Measurements from ENCODE around the gene DCD.
A peak's percentile ranks its signal among the peaks of the same experiment; 100 is the strongest.
"Not testable (repeated sequence)": the region's sequence is repeated elsewhere in the genome, so short reads cannot be mapped to it uniquely, and the experiment has no call there.

The DCD gene

DNA sequence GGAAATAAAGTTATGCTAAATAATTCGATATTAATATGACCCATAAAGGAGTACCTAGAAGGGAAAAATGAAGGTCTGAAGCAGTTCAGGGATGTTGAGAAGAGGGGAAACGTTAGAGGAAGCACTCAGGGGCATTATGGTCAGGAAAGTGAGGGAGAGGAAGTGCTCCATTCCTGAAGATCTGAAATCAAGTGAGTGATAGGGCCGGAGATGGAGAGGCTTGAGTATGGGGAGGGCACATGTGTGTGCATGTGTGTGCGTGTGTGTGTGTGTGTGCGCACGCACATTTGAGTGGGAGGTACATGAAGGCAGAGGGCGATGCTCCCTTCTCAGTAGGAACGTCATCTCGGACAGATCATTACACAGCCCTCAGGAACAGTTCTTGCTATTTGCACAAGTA is 4.9 kb upstream of the DCD start:
- DNase-seq (ENCODE audit: low read depth): no peak

- no peak for DNase-seq (ENCODE audit: low read depth)
These were observed 2.7 kb upstream of the DCD start for GRCh38 chr12:54650889-54651288.

- DNase-seq (ENCODE audit: low read depth): peak; percentile 3
These were observed 2.2 kb upstream of the DCD start for GRCh38 chr12:54650409-54650808.

DNA sequence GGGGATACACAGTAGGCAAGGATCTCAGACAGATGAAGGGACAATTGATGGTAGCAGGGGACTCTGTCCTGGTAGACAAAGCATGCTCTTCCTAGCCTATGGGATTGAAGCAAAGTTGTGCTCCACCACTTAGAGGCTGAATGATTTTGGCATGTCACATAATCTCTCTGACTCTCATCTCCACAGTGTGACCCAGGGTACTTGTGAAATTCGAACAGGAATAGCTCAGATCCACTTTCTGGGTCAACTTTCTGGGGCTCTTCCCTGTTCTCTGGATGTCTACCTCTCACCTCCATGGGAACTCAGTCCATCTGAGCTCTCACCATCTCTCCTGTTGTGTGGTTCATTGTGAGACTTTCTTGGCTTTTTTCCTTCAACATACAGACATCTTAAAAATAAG is 1.7 kb upstream of the DCD start:
- DNase-seq (ENCODE audit: low read depth): no peak

- DNase-seq (ENCODE audit: low read depth): no peak
These were observed 6.6 kb downstream of the DCD start for GRCh38 chr12:54641554-54641953.

- DNase-seq (ENCODE audit: low read depth): no peak
These were observed 7.1 kb downstream of the DCD start for GRCh38 chr12:54641089-54641488.

DNA sequence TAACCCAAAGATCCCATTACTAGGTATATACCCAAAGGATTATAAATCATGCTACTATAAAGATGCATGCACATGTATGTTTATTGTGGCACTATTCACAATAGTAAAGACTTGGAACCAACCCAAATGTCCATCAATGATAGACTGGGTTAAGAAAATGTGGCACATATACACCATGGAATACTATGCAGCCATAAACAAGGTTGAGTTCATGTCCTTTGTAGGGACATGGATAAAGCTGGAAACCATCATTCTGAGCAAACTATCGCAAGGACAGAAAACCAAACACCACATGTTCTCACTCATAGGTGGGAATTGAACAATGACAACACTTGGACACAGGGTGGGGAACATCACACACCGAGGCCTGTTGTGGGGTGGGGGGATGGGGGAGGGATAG is 9.1 kb downstream of the DCD start:
- not testable (repeated sequence) for DNase-seq (ENCODE audit: low read depth)

DNA sequence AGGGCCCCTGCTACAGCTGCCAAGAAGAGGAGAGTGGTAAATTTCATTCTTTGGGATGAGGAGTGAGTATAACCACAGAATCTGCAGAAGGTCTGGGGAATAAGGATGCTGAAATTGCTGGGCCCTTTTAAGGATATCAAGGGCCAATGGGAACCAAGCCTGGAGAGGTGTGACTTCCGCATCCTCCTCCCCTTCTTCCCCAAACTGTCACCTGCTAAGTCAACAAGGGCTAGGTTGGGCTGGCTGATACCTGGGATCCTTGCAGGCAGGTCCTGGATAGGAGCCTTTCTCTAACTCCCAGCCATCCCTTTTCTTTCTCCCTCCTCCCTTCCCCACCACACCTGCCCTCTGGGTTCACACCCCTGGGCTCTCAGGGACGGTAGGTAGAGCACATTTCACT is 13.4 kb downstream of the DCD start, which contains the start of gene LACRT:
LACRT (minus strand) TSS at position 101 of the 400 bp plus-strand sequence; CDS start at position 47, 54 bp downstream.
- DNase-seq (ENCODE audit: low read depth): no peak

DNA sequence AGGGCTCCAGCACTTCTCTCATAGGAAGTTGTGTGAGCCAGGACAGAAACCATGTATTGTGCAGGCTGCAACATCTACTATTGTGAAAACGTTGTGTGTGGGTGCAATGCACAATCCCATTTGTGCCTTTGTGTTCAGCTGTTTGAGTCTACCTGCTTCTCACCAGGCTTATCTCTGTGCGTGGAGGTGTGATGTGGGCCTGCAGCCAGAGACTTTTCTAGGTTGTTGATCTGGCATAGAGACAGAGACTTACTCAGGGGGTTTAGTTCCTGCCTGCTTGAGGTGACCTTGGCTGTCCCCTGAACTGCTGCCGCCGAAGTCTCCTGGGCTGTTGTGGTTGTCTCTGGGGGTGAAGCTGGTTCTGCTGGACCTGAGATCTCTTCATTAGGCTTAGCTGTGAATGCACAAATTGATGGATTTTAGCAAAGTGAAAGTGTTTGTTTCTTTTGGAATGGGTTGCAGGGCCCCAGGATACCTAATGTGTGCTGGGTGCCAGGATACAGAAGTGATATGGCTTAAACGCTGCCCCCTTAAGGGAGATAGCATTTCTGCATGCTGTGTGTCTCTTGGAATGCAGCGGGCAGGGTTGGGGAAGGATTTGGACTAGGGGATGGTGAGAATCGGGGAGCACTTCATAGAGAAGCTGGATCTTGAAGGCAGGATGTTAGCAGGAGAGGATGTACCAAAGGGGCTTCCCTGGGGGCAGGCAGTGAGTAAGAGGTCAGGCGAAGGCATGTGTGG is 16.0 kb downstream of the DCD start:
- no peak for DNase-seq (ENCODE audit: low read depth)

DNA sequence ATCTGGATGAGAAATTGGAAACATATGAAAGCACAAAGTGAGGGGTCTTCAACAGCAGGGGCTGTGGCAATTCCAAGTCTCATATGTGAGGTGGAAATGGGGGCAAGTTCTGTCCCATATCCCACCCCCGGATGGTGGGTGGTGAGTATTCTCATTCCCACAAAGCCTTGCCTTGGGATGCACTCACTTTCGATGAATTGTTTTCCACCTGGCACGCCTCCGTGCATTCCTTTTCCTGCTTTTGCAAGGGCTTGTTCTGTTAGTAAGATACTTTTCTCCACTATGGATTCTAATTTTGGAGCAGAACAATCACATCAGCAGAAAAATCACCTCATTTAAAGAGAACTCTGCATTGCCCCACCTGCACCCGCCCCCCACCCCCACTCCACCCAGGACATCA is 16.6 kb downstream of the DCD start:
- DNase-seq (ENCODE audit: low read depth): no peak

DNA sequence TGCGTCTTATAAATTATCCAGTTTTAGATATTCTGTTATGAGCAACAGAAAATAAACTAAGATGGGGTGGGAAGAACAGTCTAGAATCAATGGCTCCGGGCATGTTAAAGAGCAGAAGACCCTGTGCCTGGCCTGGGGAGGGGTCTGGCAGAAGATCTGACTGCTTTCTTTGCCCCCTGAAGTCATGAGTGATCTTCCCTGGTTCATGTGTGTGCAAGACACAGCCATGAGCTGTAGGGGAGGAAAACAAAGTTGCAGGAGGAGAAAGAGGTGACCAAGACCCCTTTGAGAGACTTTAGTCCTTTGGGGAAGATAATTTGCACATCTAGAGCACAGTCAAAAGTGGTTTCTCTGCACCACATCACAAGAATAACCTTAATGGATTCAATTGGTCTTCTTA is 18.2 kb downstream of the DCD start:
- DNase-seq (ENCODE audit: low read depth): no peak

GRCh38 chr12:54628186-54628846 is 19.8 kb downstream of the DCD start:
- DNase-seq (ENCODE audit: low read depth): no peak

GRCh38 chr12:54627304-54627703 is 20.9 kb downstream of the DCD start:
- no peak for DNase-seq (ENCODE audit: low read depth)

GRCh38 chr12:54625598-54625997 is 22.6 kb downstream of the DCD start:
- no peak for DNase-seq (ENCODE audit: low read depth)

DNA sequence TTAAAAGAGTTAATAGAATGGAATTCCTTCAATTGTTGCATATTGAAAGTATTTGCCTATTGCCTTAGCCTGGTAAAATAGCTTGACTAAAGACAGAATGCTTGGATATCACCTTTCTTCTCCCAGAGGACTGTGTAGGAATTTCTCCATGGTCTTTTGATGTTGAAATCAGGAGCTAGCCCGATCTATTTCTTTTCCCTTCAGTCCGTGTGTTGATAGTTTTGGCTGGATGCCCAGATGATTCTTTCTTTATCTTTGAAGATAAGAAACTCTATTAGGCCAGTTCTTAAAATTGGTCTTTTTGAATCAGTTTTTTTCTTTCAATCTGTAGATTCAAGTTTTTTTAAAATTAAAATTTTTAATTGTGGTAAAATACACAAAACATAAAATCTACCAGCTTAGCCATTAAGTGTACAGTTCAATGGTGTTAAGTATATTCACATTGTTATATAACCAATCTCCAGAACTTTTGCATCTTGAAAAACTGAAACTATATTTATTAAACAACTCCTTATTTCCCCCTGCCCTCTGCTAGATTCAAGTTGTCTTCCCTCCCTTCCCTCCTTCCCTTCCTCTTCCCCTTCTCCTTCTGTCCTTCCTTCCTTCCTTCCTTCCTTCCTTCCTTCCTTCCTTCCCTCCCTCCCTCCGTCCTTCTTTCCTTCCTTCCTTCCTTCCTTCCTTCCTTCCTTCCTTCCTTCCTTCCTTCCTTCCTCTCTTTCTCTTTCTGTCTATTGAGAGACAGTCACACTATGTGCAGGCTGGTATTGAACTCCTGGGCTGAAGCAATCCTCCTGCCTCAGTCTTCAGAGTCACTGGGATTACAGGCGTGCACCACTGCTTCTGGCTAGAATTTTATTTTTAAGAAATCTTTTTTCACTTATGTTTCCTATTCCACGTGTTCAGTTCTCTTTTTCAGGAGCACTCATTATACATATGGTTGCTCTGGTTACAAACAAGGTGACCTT is 23.6 kb downstream of the DCD start:
- peak; percentile 28 for DNase-seq (ENCODE audit: low read depth)

DNA sequence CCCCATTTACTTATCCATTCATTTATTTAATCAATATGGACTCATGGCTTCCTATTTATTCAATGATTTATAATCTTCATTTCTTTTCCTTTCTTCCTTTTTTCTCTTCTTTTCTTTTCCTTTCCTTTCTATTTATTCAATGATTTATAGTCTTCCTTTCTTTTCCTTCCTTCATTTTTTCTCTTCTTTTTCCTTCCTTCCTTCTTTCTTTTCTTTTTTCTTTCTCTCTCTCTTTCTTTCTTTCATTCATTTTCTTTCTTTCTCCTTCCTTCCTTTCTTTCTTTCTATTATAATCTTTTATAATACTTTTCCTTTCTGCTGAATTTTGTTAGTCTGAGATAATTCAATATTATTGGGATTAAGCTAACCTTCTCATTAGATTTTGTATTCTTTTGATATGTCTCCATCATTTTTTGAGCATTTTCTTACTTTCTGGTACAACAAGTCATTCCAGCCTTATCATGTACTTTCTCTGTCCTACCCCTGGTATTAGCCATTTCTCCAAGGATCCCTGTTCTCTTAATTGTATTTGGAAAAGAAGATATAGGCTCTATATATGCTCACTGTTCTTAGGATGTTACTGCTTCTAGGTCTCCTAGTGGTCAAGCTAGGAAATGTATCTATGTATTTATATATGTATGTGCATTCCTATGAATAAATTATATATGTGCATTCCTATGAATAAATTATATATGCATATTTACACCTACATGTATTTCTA is 25.5 kb downstream of the DCD start:
- DNase-seq (ENCODE audit: low read depth): peak; percentile 16

GRCh38 chr12:54616933-54617680 is 31.1 kb downstream of the DCD start:
- DNase-seq (ENCODE audit: low read depth): no peak

GRCh38 chr12:54612225-54612750 is 35.9 kb downstream of the DCD start:
- DNase-seq (ENCODE audit: low read depth): no peak

GRCh38 chr12:54611715-54612149 is 36.4 kb downstream of the DCD start:
- no peak for DNase-seq (ENCODE audit: low read depth)

- no peak for DNase-seq (ENCODE audit: low read depth)
These were observed 39.4 kb downstream of the DCD start for GRCh38 chr12:54608769-54609168.

- no peak for DNase-seq (ENCODE audit: low read depth)
These were observed 40.0 kb downstream of the DCD start for GRCh38 chr12:54608156-54608555.
